Measurements from ENCODE around the gene FANCE. TPM values are rescaled to one million over a fixed set of nuclear protein-coding genes. Genes with fewer than 3 reads are reported as not detected.
A peak's percentile ranks its signal among the peaks of the same experiment; 100 is the strongest.

FANCE gene
- total RNA-seq, 1 experiment from 2014 or later = 10.4 TPM

DNA sequence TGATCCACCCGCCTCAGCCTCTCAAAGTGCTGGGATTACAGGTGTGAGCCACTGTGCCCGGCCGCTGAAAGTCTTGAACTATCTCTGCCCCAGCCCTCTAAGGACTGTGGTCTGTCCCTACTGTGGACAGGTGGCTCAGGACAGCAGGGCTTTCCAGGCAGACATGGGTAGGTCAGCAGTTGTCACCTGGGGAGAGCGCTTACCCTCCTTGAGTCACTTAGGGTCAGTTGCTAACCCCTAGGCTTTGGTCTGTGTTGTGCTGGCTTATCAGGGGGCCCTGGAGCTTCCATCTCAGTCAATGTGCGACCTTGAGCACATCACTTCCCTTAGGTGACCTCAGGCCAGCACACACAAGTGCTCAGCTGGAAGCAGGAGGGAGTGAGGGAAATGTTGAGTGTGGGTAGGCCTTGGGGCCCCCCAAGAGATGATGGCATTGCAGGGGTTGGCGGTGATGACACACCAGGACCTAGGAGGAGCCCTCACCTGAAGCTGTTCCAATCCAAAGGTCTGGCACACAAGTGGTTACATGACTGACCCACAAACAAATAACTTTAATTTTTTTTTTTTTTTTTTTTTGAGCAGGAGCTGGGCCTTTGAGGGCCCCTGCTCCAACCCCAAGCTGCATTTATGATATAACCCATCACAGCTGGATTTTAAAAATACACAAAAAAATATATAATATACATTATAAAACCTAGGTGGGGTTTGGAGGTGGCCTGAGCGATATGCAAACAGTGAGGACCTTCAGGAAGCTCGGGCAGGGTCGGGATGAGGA is 21.1 kb downstream of the FANCE start:
- CTCF ChIA-PET = interaction anchor here (0.6 kb wide), 1 partner anchor 23 kb away, joined by 4 read pairs; the partner anchor contains the start of gene TEAD3
- Mint-ChIP-seq H3K27ac (ENCODE audit: unreplicated experiment) (peak overlapping the region; percentile 54), H3K36me3 (ENCODE audit: insufficient read depth, unreplicated experiment) (peaks cover 90% of the 10 kb centered on the region), H3K4me1 (ENCODE audit: low read depth, unreplicated experiment) (peaks cover 25% of the 10 kb centered on the region), H3K9me3 (ENCODE audit: low read depth, unreplicated experiment) (no peaks in the 10 kb centered on the region), H3K4me3 (ENCODE audit: low read depth, unreplicated experiment) (no peak overlapping the region), H3K27me3 (ENCODE audit: unreplicated experiment) (no peaks in the 10 kb centered on the region)
- DNase-seq = no peak
- BruUV-seq (replicated peaks) = no TSS peak
- intact Hi-C loops (cut with micrococcal nuclease; ENCODE audit: unreplicated experiment) = no loop called here
- TF ChIP-seq, protein P1, sequence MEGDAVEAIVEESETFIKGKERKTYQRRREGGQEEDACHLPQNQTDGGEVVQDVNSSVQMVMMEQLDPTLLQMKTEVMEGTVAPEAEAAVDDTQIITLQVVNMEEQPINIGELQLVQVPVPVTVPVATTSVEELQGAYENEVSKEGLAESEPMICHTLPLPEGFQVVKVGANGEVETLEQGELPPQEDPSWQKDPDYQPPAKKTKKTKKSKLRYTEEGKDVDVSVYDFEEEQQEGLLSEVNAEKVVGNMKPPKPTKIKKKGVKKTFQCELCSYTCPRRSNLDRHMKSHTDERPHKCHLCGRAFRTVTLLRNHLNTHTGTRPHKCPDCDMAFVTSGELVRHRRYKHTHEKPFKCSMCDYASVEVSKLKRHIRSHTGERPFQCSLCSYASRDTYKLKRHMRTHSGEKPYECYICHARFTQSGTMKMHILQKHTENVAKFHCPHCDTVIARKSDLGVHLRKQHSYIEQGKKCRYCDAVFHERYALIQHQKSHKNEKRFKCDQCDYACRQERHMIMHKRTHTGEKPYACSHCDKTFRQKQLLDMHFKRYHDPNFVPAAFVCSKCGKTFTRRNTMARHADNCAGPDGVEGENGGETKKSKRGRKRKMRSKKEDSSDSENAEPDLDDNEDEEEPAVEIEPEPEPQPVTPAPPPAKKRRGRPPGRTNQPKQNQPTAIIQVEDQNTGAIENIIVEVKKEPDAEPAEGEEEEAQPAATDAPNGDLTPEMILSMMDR (IDR thresholded peaks at IDR 0.05; ENCODE audit: unreplicated experiment) = no peak

DNA sequence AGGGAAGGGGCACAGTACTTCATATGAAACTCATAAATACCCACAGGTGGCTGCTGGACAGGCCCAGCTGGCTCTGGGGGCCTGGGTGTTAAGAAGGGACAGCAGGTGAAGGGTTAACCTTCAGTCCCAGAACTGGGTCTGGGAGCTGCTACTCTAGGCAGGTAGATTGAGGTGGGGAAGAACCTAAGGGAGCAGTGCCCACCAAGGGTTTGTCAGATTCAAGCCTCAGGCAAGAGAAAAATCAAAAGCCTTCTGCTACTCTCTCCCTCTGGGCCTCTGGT is 21.7 kb downstream of the FANCE start:
- CTCF ChIA-PET = interaction anchor here (0.6 kb wide), 1 partner anchor 23 kb away, joined by 4 read pairs; the partner anchor contains the start of gene TEAD3
- TF ChIP-seq, protein P1 (IDR thresholded peaks at IDR 0.05; ENCODE audit: unreplicated experiment) = no peak
- H3K4me3 Mint-ChIP-seq (ENCODE audit: low read depth, unreplicated experiment) = no peak overlapping the region
- H3K36me3 Mint-ChIP-seq (ENCODE audit: insufficient read depth, unreplicated experiment) = peaks cover 90% of the 10 kb centered on the region
- H3K9me3 Mint-ChIP-seq (ENCODE audit: low read depth, unreplicated experiment) = no peaks in the 10 kb centered on the region
- H3K27me3 Mint-ChIP-seq (ENCODE audit: unreplicated experiment) = no peaks in the 10 kb centered on the region
- BruUV-seq (replicated peaks) = no TSS peak
- intact Hi-C loops (cut with micrococcal nuclease; ENCODE audit: unreplicated experiment) = no loop called here
- no peak for DNase-seq
- H3K27ac Mint-ChIP-seq (ENCODE audit: unreplicated experiment) = peak overlapping the region; percentile 65
- H3K4me1 Mint-ChIP-seq (ENCODE audit: low read depth, unreplicated experiment) = peaks cover 25% of the 10 kb centered on the region

DNA sequence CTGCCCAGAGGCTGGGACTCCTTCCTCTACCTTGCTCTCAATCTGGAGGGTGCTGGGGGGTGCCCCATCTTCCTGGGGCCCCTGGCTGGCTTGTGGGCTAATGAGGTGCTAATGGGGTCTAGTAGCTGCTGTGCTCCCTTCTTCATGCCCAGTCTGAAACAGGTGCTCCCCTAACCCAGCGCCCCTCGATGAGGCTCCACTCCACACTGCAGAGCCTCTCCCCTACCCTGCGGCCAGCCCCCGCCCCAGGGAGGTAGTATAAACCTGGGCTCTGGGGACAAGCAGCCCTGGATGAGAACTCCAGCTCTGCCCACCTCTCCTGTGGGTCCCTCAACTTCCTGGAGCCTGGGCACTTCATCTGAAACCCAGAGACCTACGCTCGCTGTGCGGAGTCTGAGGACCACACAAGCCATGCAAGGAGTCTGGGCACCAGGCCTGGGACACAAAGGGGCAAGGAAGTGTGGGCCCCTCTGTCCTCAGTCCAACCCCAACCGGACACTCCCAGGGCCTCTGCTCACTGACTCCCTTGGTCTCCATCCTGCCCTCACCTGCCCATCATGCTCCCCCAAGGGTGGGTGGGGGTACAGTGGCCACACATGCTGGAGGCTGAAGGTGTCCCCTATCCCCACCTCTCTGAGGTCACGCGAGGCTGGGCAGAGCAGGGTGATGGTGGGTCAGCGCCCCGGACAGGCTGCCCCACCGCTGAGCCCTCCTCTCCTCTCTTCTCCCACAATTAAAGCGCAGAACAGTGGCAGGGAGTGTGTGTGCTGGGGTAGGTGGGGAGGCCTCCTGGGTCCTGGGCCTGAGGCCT is 22.2 kb downstream of the FANCE start:
- Mint-ChIP-seq H3K4me3 (ENCODE audit: low read depth, unreplicated experiment) (no peak overlapping the region), H3K36me3 (ENCODE audit: insufficient read depth, unreplicated experiment) (peaks cover 87% of the 10 kb centered on the region), H3K4me1 (ENCODE audit: low read depth, unreplicated experiment) (peaks cover 25% of the 10 kb centered on the region), H3K27me3 (ENCODE audit: unreplicated experiment) (no peaks in the 10 kb centered on the region), H3K27ac (ENCODE audit: unreplicated experiment) (peak overlapping the region; percentile 65), H3K9me3 (ENCODE audit: low read depth, unreplicated experiment) (no peaks in the 10 kb centered on the region)
- DNase-seq = no peak
- CTCF ChIA-PET = interaction anchor here (0.6 to 1.1 kb wide), 2 partner anchors 22 kb away, joined by 3 to 4 read pairs; partner anchors contain the start of gene TEAD3
- no TSS peak for BruUV-seq (replicated peaks)
- TF ChIP-seq, protein P1 (IDR thresholded peaks at IDR 0.05; ENCODE audit: unreplicated experiment) = no peak
- intact Hi-C loops (cut with micrococcal nuclease; ENCODE audit: unreplicated experiment) = no loop called here

DNA sequence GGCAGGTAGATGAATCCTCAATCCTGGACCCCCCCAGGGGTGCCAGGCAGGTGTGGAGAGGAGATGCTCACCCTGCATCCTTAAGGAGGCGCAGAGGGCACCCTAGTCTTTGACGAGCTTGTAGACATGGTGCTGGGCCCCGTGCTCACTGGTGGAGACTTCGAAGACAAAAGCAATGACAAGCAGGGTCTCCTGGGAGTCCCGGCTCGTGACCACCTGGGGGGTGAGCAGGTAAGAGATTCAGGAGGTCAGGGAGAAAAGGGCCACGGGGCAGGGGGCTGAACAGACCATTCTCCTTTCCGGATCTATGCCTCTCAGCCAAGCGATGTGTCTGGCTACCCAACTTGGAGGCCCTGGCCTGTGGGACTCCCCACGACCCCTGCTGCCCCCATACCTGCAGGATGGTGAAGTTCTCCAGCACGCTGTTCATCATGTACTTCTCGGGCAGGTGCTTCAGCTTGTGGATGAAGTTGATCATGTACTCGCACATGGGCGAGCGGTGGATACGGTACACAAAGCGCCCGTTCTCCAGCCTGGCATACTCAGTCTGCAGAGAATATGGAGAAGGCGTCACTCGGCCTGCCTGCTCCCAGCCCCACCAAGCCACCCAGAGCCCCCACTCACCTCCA is 22.9 kb downstream of the FANCE start:
- Mint-ChIP-seq H3K9me3 (ENCODE audit: low read depth, unreplicated experiment) (no peaks in the 10 kb centered on the region), H3K27me3 (ENCODE audit: unreplicated experiment) (no peaks in the 10 kb centered on the region), H3K4me1 (ENCODE audit: low read depth, unreplicated experiment) (peaks cover 19% of the 10 kb centered on the region), H3K4me3 (ENCODE audit: low read depth, unreplicated experiment) (no peak overlapping the region), H3K36me3 (ENCODE audit: insufficient read depth, unreplicated experiment) (peaks cover 80% of the 10 kb centered on the region), H3K27ac (ENCODE audit: unreplicated experiment) (peak overlapping the region; percentile 65)
- CTCF ChIA-PET = interaction anchor here (1.1 kb wide), 1 partner anchor 21 kb away, joined by 3 read pairs; no protein-coding TSS in a partner anchor
- intact Hi-C loops (cut with micrococcal nuclease; ENCODE audit: unreplicated experiment) = no loop called here
- BruUV-seq (replicated peaks) = TSS peak; percentile 11
- no peak for DNase-seq
- TF ChIP-seq, protein P1 (IDR thresholded peaks at IDR 0.05; ENCODE audit: unreplicated experiment) = no peak

Data from Calu3 (cell line).